ENCODE data around the gene ZCCHC7.

- TF ChIP-seq SREBF2 (CRISPR knock-in tag; IDR thresholded peaks at IDR 0.05) (no peak), FOXJ3 (CRISPR knock-in tag; IDR thresholded peaks at IDR 0.05) (no peak), KAT2B (IDR thresholded peaks at IDR 0.05; ENCODE audit: low read depth, low read length) (no peak), POLR2A (conservative IDR thresholded peaks at IDR 0.05) (0 out of 2 replicates have a peak, but pooled peaks have one; percentile 16), REST (IDR thresholded peaks at IDR 0.05; ENCODE audit: borderline replicate concordance) (no peak), REST (CRISPR knock-in tag; IDR thresholded peaks at IDR 0.05; ENCODE audit: low read depth) (no peak), TSHZ1 (CRISPR knock-in tag; IDR thresholded peaks at IDR 0.05) (no peak), TBL1XR1 (IDR thresholded peaks at IDR 0.05; ENCODE audit: low read length in 2 of 2) (no peak), CHCHD3 (CRISPR knock-in tag; IDR thresholded peaks at IDR 0.05) (no peak), ZC3H4 (CRISPR knock-in tag; IDR thresholded peaks at IDR 0.05; ENCODE audit: borderline replicate concordance) (no peak)
- TF ChIP-seq, protein P1, sequence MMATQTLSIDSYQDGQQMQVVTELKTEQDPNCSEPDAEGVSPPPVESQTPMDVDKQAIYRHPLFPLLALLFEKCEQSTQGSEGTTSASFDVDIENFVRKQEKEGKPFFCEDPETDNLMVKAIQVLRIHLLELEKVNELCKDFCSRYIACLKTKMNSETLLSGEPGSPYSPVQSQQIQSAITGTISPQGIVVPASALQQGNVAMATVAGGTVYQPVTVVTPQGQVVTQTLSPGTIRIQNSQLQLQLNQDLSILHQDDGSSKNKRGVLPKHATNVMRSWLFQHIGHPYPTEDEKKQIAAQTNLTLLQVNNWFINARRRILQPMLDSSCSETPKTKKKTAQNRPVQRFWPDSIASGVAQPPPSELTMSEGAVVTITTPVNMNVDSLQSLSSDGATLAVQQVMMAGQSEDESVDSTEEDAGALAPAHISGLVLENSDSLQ (IDR thresholded peaks at IDR 0.05) = no peak
Measured at GRCh38 chr9:37363124-37363523, 242.8 kb downstream of the ZCCHC7 start.
